ENCODE results near the gene ZNF43.

DNA sequence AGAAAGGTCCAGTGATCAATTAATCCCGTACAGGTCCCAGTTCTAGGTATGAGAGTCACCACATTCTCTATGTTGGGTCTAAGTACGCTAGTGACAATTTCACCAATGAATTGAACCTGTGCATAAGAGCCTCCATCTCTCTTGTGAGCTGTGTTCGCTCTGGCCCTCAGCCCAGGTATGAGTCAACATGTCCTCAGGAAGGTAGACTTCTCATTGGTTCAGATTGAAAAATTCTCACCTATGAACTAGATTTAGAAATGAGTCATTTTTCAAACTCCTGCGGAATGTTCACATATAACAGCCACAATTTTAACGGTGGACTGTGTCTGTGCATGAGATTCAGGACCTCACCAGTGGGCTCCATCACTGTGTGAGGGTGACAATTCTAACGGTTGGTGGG, 12.7 kb upstream of the ZNF43 start:
- TF ChIP-seq, protein P1, sequence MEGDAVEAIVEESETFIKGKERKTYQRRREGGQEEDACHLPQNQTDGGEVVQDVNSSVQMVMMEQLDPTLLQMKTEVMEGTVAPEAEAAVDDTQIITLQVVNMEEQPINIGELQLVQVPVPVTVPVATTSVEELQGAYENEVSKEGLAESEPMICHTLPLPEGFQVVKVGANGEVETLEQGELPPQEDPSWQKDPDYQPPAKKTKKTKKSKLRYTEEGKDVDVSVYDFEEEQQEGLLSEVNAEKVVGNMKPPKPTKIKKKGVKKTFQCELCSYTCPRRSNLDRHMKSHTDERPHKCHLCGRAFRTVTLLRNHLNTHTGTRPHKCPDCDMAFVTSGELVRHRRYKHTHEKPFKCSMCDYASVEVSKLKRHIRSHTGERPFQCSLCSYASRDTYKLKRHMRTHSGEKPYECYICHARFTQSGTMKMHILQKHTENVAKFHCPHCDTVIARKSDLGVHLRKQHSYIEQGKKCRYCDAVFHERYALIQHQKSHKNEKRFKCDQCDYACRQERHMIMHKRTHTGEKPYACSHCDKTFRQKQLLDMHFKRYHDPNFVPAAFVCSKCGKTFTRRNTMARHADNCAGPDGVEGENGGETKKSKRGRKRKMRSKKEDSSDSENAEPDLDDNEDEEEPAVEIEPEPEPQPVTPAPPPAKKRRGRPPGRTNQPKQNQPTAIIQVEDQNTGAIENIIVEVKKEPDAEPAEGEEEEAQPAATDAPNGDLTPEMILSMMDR (IDR thresholded peaks at IDR 0.05 in 8 of 11, conservative IDR thresholded peaks at IDR 0.05 in 3 of 11) = no peak
- no peak for TF ChIP-seq POLR2A (IDR thresholded peaks at IDR 0.05)

All from spleen (tissue), 7 donors.